ENCODE data around the gene DUS2.

- TF ChIP-seq CTCF (IDR thresholded peaks at IDR 0.05) = no peak
- TF ChIP-seq POLR2A (IDR thresholded peaks at IDR 0.05) = no peak
These were observed 32.3 kb downstream of the DUS2 start for GRCh38 chr16:68055395-68055794.
